ENCODE results near the gene ERCC2. TPM values are rescaled to one million over a fixed set of nuclear protein-coding genes. Genes with fewer than 3 reads are reported as not detected.

The ERCC2 gene
- total RNA-seq, 2 experiments from 2014 or later: 19.0 to 20.0 TPM

DNA sequence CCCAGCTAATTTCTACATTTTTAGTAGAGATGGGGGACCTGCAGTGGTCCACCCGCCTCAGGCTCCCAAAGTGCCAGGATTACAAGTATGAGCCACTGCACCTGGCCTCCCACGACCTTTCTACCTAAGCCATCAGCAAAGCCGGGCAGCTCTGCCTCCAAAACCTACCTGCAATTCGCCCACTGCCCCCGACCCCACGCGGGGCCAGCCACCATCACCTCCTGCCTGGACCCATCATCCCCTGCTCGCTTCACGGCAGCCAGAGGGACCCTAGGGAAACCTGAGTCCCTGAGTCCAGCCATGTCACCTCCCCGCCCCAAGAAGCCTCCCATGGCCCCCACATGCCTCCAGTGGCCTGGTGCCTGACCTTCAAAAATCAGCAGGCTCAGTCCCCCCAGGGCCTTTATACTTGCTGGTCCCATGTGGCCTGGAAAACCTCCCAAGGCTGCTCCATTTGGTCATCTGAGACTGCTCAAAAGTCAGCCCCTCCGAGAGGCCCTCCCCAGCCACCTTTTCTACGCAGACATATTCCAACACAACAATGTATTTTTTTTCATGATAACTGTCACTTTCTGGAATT, 12.1 kb downstream of the ERCC2 start:
- no peaks in the 10 kb centered on the region for H3K27me3 Mint-ChIP-seq
- CTCF ChIA-PET: no interaction called here
- no peak overlapping the region for H3K27ac Mint-ChIP-seq
- peaks cover 28% of the 10 kb centered on the region for H3K36me3 Mint-ChIP-seq (ENCODE audit: low read depth)
- H3K9me3 Mint-ChIP-seq: no peaks in the 10 kb centered on the region
- peaks cover 2% of the 10 kb centered on the region for H3K4me1 Mint-ChIP-seq
- POLR2A ChIA-PET: no interaction called here
- no peak overlapping the region for H3K4me3 Mint-ChIP-seq
- DNase-seq: no peak

DNA sequence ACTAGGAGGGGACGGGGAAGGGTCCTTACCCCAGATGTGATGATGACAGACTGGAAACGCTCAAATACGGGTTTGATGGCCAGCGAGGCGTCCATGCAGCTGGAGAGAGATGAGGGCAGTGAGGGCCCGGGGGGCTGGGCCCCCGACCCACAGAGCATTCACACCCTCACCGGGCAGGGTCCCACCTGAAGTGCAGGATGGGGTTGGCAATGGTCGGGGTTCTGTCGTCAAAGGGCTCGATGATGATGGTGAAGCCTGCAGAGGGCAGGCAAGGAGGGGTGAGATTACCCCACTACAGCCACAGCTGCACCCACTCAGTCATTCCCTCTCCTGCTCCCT, 13.0 kb downstream of the ERCC2 start:
- ChIA-PET CTCF (no interaction called here), POLR2A (no interaction called here)
- Mint-ChIP-seq H3K4me1 (peaks cover 2% of the 10 kb centered on the region), H3K27me3 (no peaks in the 10 kb centered on the region), H3K4me3 (no peak overlapping the region), H3K27ac (no peak overlapping the region), H3K36me3 (ENCODE audit: low read depth) (peaks cover 28% of the 10 kb centered on the region), H3K9me3 (no peaks in the 10 kb centered on the region)
- no peak for DNase-seq

GRCh38 chr19:45356760-45357444, 13.5 kb downstream of the ERCC2 start:
- H3K9me3 Mint-ChIP-seq: no peaks in the 10 kb centered on the region
- POLR2A ChIA-PET: no interaction called here
- no peak overlapping the region for H3K27ac Mint-ChIP-seq
- no peaks in the 10 kb centered on the region for H3K27me3 Mint-ChIP-seq
- H3K4me1 Mint-ChIP-seq: peaks cover 2% of the 10 kb centered on the region
- DNase-seq: no peak
- CTCF ChIA-PET: no interaction called here
- H3K4me3 Mint-ChIP-seq: no peak overlapping the region
- H3K36me3 Mint-ChIP-seq (ENCODE audit: low read depth): peaks cover 28% of the 10 kb centered on the region

GRCh38 chr19:45355910-45356309, 14.5 kb downstream of the ERCC2 start:
- H3K27me3 Mint-ChIP-seq: no peaks in the 10 kb centered on the region
- peaks cover 2% of the 10 kb centered on the region for H3K4me1 Mint-ChIP-seq
- no peak overlapping the region for H3K27ac Mint-ChIP-seq
- DNase-seq: no peak
- ChIA-PET POLR2A (no interaction called here), CTCF (no interaction called here)
- no peaks in the 10 kb centered on the region for H3K9me3 Mint-ChIP-seq
- H3K4me3 Mint-ChIP-seq: no peak overlapping the region
- H3K36me3 Mint-ChIP-seq (ENCODE audit: low read depth): peaks cover 21% of the 10 kb centered on the region

- peaks cover 21% of the 10 kb centered on the region for H3K36me3 Mint-ChIP-seq (ENCODE audit: low read depth)
- DNase-seq: no peak
- no peaks in the 10 kb centered on the region for H3K27me3 Mint-ChIP-seq
- no peaks in the 10 kb centered on the region for H3K9me3 Mint-ChIP-seq
- ChIA-PET CTCF (interaction anchor here (0.7 kb wide), 1 partner anchor 124 kb away, joined by 3 read pairs; no protein-coding TSS in a partner anchor), POLR2A (no interaction called here)
- H3K4me3 Mint-ChIP-seq: no peak overlapping the region
- peaks cover 2% of the 10 kb centered on the region for H3K4me1 Mint-ChIP-seq
- no peak overlapping the region for H3K27ac Mint-ChIP-seq
These were observed 15.0 kb downstream of the ERCC2 start for GRCh38 chr19:45355402-45355801.

DNA sequence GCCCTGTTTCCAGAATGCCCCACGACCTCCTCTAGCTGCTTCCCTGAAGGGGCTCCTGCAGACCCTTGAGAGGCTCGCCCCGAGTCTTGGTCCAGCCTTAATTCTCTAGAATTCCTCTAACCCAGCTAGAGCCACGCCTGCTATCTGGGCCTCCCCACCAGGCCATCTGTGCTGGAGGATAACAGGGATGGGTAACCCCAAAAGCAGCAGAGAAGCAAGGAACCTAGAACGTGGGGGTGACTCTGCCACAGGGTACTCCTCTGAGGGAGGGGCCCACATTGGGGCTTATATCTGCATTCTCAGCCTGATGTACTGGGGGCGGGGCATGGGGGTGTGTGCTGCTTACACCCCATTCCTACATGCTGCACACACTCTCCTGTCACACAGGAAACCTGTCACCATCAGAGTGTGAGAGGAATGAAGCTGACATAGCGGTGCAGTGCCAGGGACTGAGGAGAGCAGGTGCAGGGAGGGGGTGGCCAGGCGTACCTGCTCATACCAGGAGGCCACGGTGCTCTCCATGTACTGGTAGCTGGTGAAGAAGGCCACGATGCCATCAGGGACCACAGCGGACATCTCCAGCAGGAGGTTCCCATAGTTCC, 16.0 kb downstream of the ERCC2 start:
- peaks cover 21% of the 10 kb centered on the region for H3K36me3 Mint-ChIP-seq (ENCODE audit: low read depth)

DNA sequence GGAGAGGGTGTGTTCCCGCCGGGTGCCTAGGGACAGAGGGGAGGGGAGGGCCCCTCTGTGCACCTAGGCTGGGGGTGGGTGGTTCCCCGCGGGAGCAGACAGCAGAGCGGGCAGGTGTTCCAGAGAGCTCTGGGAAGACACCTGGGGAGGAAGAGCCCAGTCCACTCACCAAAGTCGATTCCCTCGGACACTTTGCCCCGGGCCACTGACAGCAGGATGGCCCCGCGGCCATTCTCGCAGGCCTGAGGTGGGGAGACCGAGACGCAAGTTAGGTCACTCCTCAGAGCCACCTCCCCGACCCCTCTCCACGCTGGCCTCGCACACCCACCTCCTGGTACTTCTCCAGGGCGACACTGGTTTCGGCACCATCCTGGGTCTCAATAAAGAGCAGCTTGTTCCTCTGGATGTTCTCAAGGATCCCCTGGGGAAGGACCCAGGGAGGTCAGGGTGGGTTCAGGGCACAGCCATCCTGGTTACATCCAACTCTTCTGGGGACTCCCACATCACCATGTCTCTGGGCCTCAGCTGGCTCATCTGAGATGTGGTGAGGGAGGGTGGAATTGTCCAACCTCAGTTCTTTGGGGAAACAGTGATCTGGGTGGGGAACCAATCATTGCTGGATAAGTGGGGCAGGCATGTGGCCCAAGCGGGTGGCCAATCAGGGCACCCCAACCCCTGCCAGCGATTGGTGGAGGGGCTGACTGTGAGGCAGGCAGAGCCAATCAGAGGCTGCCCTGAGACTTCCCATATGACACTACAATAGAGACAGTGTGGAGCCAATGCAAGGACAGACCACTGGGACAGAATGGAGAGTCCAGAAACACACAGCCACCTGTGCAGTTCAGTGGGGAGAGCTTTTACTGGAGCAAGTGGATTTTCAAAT, 17.2 kb downstream of the ERCC2 start:
- CTCF ChIA-PET: no interaction called here
- Mint-ChIP-seq H3K4me3 (no peak overlapping the region), H3K9me3 (no peaks in the 10 kb centered on the region), H3K27ac (no peak overlapping the region), H3K4me1 (no peaks in the 10 kb centered on the region), H3K27me3 (no peaks in the 10 kb centered on the region), H3K36me3 (ENCODE audit: low read depth) (peaks cover 19% of the 10 kb centered on the region)
- POLR2A ChIA-PET: no interaction called here
- DNase-seq: no peak

More for the DNA sequence above, 16.0 kb downstream of the ERCC2 start:
- Mint-ChIP-seq H3K9me3 (no peaks in the 10 kb centered on the region), H3K27ac (no peak overlapping the region), H3K4me1 (no peaks in the 10 kb centered on the region), H3K27me3 (no peaks in the 10 kb centered on the region), H3K4me3 (no peak overlapping the region)
- ChIA-PET CTCF (no interaction called here), POLR2A (no interaction called here)
- no peak for DNase-seq

DNA sequence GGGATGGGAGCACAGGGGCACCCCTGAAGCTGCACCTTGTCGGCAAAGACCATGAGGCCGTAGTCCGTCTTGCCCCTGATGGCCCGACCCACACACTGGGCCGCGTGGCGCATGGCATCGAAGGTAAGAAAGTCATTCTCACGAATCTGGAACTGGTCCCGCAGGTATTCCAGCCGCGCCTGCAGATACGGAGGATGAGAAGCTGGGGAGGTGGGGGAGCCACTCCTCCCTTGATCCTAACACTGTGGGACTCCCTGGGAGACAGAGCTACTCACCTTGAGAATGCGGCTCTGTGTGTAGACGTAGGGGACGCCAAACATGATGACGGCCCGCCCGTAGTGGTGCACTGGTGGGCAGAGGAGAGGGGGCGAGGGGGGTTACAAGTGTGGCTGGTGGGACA, 17.9 kb downstream of the ERCC2 start:
- ChIA-PET POLR2A (no interaction called here), CTCF (no interaction called here)
- Mint-ChIP-seq H3K4me1 (no peaks in the 10 kb centered on the region), H3K27me3 (no peaks in the 10 kb centered on the region), H3K9me3 (no peaks in the 10 kb centered on the region), H3K4me3 (no peak overlapping the region), H3K27ac (no peak overlapping the region), H3K36me3 (ENCODE audit: low read depth) (peaks cover 17% of the 10 kb centered on the region)
- DNase-seq: no peak

DNA sequence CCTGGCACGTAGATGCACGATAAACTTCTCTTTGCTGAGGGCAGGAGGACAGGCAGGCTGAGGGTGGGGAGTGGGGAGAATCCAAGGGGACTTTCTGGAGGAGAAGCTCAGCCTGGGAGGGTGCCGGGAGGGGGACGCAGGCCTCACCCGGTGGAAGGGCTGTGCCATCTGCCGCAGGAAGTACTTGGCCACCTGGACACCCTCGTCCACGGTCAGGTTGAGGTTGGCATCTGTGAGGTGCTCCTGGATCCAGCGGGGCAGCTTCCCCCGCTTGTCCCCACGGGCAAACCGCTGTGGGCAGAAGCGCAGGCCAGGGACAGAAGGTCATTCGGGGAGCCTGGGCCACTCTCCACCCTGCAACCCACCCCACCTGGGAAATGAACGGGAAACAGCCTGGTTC, 18.3 kb downstream of the ERCC2 start:
- CTCF ChIA-PET: no interaction called here
- H3K4me3 Mint-ChIP-seq: no peak overlapping the region
- POLR2A ChIA-PET: no interaction called here

GRCh38 chr19:45351401-45351952, 18.9 kb downstream of the ERCC2 start:
- Mint-ChIP-seq H3K9me3 (no peaks in the 10 kb centered on the region), H3K4me1 (no peaks in the 10 kb centered on the region), H3K27me3 (no peaks in the 10 kb centered on the region), H3K4me3 (no peak overlapping the region), H3K27ac (no peak overlapping the region), H3K36me3 (ENCODE audit: low read depth) (peaks cover 14% of the 10 kb centered on the region)
- no peak for DNase-seq
- CTCF ChIA-PET: no interaction called here
- POLR2A ChIA-PET: no interaction called here

More for the DNA sequence above, 18.3 kb downstream of the ERCC2 start:
- H3K9me3 Mint-ChIP-seq: no peaks in the 10 kb centered on the region
- no peaks in the 10 kb centered on the region for H3K4me1 Mint-ChIP-seq
- no peaks in the 10 kb centered on the region for H3K27me3 Mint-ChIP-seq
- no peak overlapping the region for H3K27ac Mint-ChIP-seq
- no peak for DNase-seq
- peaks cover 14% of the 10 kb centered on the region for H3K36me3 Mint-ChIP-seq (ENCODE audit: low read depth)

DNA sequence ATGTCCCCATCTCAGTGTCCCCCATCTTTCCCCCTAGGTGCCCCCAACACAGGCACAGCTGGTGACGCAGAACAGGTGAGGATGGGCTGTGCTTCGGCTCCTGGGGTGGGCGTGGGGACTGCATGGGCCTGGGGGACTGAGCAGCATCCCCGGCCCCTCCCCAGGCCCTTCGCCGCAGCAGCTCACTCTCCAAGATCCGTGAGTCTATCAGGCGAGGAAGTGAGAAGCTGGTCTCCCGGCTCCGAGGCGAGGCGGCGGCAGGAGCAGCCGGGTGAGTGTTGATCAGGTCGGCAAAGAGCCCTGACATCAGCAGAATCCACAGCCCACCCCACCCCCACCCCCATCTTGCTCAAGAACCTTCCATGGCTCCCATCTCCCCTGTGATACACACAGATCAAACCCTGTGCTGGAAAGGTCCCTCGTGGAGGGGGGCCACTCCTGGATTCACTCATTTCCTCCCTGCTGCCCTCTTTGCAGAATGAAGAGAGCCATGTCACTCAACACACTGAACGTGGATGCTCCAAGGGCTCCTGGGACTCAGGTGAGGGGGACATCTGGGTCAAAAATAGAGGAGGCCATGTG, 19.8 kb downstream of the ERCC2 start:
- ChIA-PET POLR2A (no interaction called here), CTCF (no interaction called here)
- Mint-ChIP-seq H3K4me1 (no peaks in the 10 kb centered on the region), H3K9me3 (no peaks in the 10 kb centered on the region), H3K4me3 (no peak overlapping the region), H3K36me3 (ENCODE audit: low read depth) (peaks cover 8% of the 10 kb centered on the region), H3K27me3 (peaks cover 4% of the 10 kb centered on the region), H3K27ac (no peak overlapping the region)
- DNase-seq: no peak

GRCh38 chr19:45349430-45349941, 20.9 kb downstream of the ERCC2 start:
- peaks cover 3% of the 10 kb centered on the region for H3K36me3 Mint-ChIP-seq (ENCODE audit: low read depth)
- no peak overlapping the region for H3K4me3 Mint-ChIP-seq
- peaks cover 5% of the 10 kb centered on the region for H3K27me3 Mint-ChIP-seq
- no peaks in the 10 kb centered on the region for H3K4me1 Mint-ChIP-seq
- no peaks in the 10 kb centered on the region for H3K9me3 Mint-ChIP-seq
- DNase-seq: no peak
- CTCF ChIA-PET: no interaction called here
- POLR2A ChIA-PET: no interaction called here
- H3K27ac Mint-ChIP-seq: no peak overlapping the region

DNA sequence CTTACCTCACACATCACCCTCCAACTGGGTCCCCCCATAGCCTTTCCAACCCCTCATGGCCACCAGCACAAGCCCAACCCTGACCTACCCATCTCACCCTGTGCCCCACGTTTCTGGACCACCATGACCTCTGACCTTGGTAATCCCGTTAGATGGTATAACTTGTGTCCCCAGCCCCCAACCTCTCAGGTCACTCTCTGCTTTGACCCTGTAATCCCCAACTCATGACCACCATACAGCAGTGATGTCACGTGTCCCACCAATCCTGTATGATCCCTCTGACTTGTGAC, 21.3 kb downstream of the ERCC2 start:
- H3K4me3 Mint-ChIP-seq: no peak overlapping the region
- CTCF ChIA-PET: no interaction called here
- H3K4me1 Mint-ChIP-seq: no peaks in the 10 kb centered on the region
- POLR2A ChIA-PET: no interaction called here
- peaks cover 3% of the 10 kb centered on the region for H3K36me3 Mint-ChIP-seq (ENCODE audit: low read depth)
- DNase-seq: no peak
- no peak overlapping the region for H3K27ac Mint-ChIP-seq
- H3K27me3 Mint-ChIP-seq: peaks cover 5% of the 10 kb centered on the region
- no peaks in the 10 kb centered on the region for H3K9me3 Mint-ChIP-seq

Data from activated CD4-positive, alpha-beta memory T cell treated with anti-CD3 and anti-CD28 coated beads, Interleukin-2, amount 10 ng/mL, durations not matched to agents 7 days and 5 days (primary cell).